ENCODE data around the gene ANXA4. TPM values are rescaled to one million over a fixed set of nuclear protein-coding genes. Genes with fewer than 3 reads are reported as not detected.

Gene ANXA4
- total RNA-seq, 4 donors from 2014 or later, result 24.8 to 66.4 (median 43.6) TPM

DNA sequence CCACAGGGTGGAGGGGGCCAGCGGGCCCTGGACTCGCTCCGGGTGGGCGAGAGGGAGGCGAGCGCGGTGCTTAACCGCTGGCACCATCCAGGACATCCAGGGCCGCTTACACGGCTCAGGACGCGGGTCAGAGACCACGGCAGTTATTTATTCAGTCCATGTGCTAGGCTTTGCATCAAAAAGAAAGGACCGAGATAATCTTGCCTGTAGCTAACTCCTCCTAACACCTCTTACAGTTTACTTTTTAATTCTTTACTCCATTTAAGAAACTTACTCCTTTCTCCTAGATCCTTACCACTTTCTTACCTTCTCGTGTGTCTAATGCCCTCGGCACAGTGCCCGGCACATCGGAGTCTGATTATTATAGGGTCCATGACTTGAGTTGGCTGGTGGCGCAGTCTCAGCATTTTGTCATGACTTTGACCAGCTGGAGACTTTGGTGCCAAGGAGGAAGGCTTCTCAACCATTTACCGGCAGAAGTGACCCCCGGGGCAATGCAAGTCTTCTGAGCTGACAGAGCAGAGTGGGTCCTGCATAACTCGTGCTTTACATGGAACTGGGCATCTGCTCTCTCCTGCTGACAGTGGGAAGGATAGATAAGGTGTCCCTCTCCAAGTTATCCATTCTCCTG, 503 bp downstream of the ANXA4 start:
- no peak for DNase-seq
- Histone ChIP-seq H3K4me3 (peak overlapping the region; percentile 77 to 98 (median 88)), H3K27me3 (no peaks in the 10 kb centered on the region), H3K4me1 (peaks cover 15 to 70% (median 34%) of the 10 kb centered on the region in 3 donors), H3K36me3 (no peaks in the 10 kb centered on the region), H3K27ac (peak overlapping the region; percentile 96 to 99 (median 98)), H3K9me3 (no peaks in the 10 kb centered on the region)
- WGBS, 2 donors, result 7 to 11% methylated on average over 15 to 17 of the region's 22 CpGs
- intact Hi-C loops (cut with DNase I), result loop anchor here (10.0 kb wide), 1 partner anchor 342 kb away; the partner anchor contains the start of gene PCBP1
- TF ChIP-seq POLR2A (IDR thresholded peaks at IDR 0.05), result no peak
- TF ChIP-seq, protein P1, sequence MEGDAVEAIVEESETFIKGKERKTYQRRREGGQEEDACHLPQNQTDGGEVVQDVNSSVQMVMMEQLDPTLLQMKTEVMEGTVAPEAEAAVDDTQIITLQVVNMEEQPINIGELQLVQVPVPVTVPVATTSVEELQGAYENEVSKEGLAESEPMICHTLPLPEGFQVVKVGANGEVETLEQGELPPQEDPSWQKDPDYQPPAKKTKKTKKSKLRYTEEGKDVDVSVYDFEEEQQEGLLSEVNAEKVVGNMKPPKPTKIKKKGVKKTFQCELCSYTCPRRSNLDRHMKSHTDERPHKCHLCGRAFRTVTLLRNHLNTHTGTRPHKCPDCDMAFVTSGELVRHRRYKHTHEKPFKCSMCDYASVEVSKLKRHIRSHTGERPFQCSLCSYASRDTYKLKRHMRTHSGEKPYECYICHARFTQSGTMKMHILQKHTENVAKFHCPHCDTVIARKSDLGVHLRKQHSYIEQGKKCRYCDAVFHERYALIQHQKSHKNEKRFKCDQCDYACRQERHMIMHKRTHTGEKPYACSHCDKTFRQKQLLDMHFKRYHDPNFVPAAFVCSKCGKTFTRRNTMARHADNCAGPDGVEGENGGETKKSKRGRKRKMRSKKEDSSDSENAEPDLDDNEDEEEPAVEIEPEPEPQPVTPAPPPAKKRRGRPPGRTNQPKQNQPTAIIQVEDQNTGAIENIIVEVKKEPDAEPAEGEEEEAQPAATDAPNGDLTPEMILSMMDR (IDR thresholded peaks at IDR 0.05), result peak in 1 of 6 experiments; percentile 2

GRCh38 chr2:69743847-69744264, 1.9 kb downstream of the ANXA4 start:
- peaks cover 0 to 4% (median 0%) of the 10 kb centered on the region in 3 donors for H3K36me3 ChIP-seq

DNA sequence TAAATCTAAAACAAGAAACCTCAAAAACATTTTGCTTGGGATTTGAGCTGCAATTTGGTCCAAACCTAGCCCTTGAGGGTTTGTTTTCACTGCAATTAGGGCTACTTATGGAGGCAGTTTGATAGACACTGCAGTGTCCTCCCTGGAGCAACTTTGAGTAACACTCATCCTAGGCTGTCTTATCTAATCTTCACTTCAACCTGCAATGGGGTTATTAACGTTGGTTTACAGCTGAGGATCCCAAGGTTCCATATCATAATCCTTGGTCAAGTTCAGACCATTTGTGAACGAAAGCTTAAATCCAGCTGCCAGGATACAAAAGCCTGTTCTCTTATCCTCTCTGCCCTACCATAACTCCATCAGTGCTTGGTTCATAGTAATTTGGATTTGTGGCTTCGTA, 2.5 kb downstream of the ANXA4 start:
- WGBS, 2 donors, result 65 to 66% methylated on average over 3 of the region's 3 CpGs
- TF ChIP-seq POLR2A (IDR thresholded peaks at IDR 0.05), result no peak
- TF ChIP-seq, protein P1 (IDR thresholded peaks at IDR 0.05), result no peak
- Histone ChIP-seq H3K4me3 (no peak overlapping the region), H3K4me1 (peaks cover 15 to 52% (median 34%) of the 10 kb centered on the region in 3 donors), H3K9me3 (no peaks in the 10 kb centered on the region), H3K27me3 (no peaks in the 10 kb centered on the region), H3K27ac (no peak overlapping the region), H3K36me3 (peaks cover 0 to 8% (median 0%) of the 10 kb centered on the region in 3 donors)
- intact Hi-C loops (cut with DNase I), result loop anchor here (10.0 kb wide), 1 partner anchor 340 kb away; the partner anchor contains the start of gene PCBP1
- DNase-seq, result no peak

More at GRCh38 chr2:69743847-69744264, 1.9 kb downstream of the ANXA4 start:
- Histone ChIP-seq H3K4me1 (peaks cover 15 to 57% (median 34%) of the 10 kb centered on the region in 3 donors), H3K27ac (no peak overlapping the region), H3K9me3 (no peaks in the 10 kb centered on the region), H3K4me3 (no peak overlapping the region), H3K27me3 (no peaks in the 10 kb centered on the region)
- no peak for DNase-seq
- intact Hi-C loops (cut with DNase I), result loop anchor here (10.0 kb wide), 1 partner anchor 341 kb away; the partner anchor contains the start of gene PCBP1
- WGBS, 2 donors, result 53 to 72% methylated on average over 2 of the region's 2 CpGs
- no peak for TF ChIP-seq POLR2A (IDR thresholded peaks at IDR 0.05)
- TF ChIP-seq, protein P1 (IDR thresholded peaks at IDR 0.05), result no peak

DNA sequence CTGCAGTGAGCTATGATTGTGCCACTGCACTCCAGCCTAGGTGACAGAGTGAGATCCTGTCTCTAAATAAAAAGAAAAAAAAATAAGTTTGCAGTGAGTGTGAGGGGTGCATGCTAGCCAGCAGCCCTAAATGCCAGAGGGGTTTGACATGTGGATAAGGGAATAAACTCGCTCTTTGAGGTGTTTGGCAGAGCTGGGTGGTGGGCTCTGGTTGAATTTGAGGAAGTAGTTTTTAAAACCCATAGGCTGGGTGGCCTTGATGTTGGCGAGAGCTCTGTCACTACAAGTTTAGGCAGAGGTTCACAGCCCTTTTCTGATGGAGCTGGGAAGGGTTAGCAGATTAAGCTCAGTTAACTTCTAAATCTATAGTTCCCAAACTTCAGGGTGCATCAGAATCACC, 3.1 kb downstream of the ANXA4 start:
- Histone ChIP-seq H3K27me3 (no peaks in the 10 kb centered on the region), H3K36me3 (peaks cover 0 to 8% (median 0%) of the 10 kb centered on the region in 3 donors), H3K4me3 (no peak overlapping the region), H3K9me3 (no peaks in the 10 kb centered on the region), H3K4me1 (peaks cover 15 to 54% (median 33%) of the 10 kb centered on the region in 3 donors), H3K27ac (no peak overlapping the region)
- TF ChIP-seq, protein P1 (IDR thresholded peaks at IDR 0.05), result no peak
- no peak for TF ChIP-seq POLR2A (IDR thresholded peaks at IDR 0.05)
- no peak for DNase-seq
- WGBS, 2 donors, result 57 to 60% methylated on average over 2 of the region's 2 CpGs
- intact Hi-C loops (cut with DNase I), result loop anchor here (10.0 kb wide), 1 partner anchor 340 kb away; the partner anchor contains the start of gene PCBP1

DNA sequence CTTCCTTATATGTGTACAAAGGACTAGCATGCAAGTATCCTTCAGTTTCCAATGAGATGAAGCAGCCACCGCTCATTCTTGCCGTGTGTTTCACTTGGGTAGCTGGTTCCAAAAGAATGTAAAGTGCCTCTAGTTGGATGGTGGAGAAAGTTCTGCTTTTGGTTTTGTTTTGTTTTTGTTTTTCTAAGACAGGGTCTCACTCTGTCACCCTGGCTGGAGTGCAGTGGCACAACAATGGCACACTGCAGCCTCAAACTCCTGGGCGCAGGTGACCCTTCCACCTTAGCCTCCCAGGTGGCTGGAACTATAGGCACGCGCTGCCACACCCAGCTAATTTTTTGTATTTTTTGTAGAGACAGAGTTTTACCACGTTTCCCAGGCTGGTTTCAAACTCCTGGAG, 8.3 kb downstream of the ANXA4 start:
- no peak overlapping the region for H3K4me3 ChIP-seq
- H3K4me1 ChIP-seq, result peaks cover 16 to 59% (median 20%) of the 10 kb centered on the region in 3 donors
- DNase-seq, result no peak
- no peak for TF ChIP-seq POLR2A (IDR thresholded peaks at IDR 0.05)
- TF ChIP-seq, protein P1 (IDR thresholded peaks at IDR 0.05), result no peak
- no peaks in the 10 kb centered on the region for H3K27me3 ChIP-seq
- WGBS, 2 donors, result 71 to 72% methylated on average over 3 to 6 of the region's 6 CpGs
- H3K36me3 ChIP-seq, result peaks cover 0 to 8% (median 0%) of the 10 kb centered on the region in 3 donors
- no peak overlapping the region for H3K27ac ChIP-seq
- intact Hi-C loops (cut with DNase I), result no loop called here
- no peaks in the 10 kb centered on the region for H3K9me3 ChIP-seq

Measured in esophagus squamous epithelium (tissue), 5 donors.